Right lobe of liver (tissue), 6 donors: ENCODE results near the gene RRM2. TPM values are rescaled to one million over a fixed set of nuclear protein-coding genes. Genes with fewer than 3 reads are reported as not detected.

Experiments
- ATAC-seq, 4 donors: fragments of 200-7000 bp; cut with Tn5 transposase; one replicate each; pipeline ENCODE4 v1.9.1; 2020; ENCODE audit warnings: mild to moderate bottlenecking in 4 of 4, moderate library complexity in 4 of 4
- DNase-seq, 3 donors: peaks; one replicate each; pipeline ENCODE4 v3.0.0-alpha.2; 2020
- H3K27ac ChIP-seq, 3 donors: fragments of 200-600 bp; one replicate each; pipeline ENCODE4 v1.8.0; 2022
- H3K27me3 ChIP-seq, 2 donors: fragments of 200-600 bp; one replicate each; pipeline ENCODE4 v1.8.0; 2022
- H3K36me3 ChIP-seq, 4 donors: fragments of 200-600 bp; sonication (generic) in 1 of 4; one replicate each; pipeline versions ENCODE4 v1.5.1 to v1.8.0; 2017 to 2022; ENCODE audit warnings: control low read depth in 1 of 4
- H3K4me1 ChIP-seq, 4 donors: fragments of 200-600 bp; sonication (generic) in 1 of 4; one replicate each; pipeline versions ENCODE4 v1.5.1 to v1.8.0; 2017 to 2022; ENCODE audit warnings: control low read depth in 1 of 4
- H3K4me3 ChIP-seq, 3 donors: fragments of 200-600 bp; one replicate each; pipeline ENCODE4 v1.8.0; 2022
- H3K9me3 ChIP-seq, 4 donors: fragments of 200-600 bp; sonication (generic) in 1 of 4; one replicate each; pipeline versions ENCODE4 v1.5.1 to v1.8.0; 2017 to 2022; ENCODE audit warnings: control low read depth in 1 of 4
- CTCF ChIP-seq, 4 donors: fragments of 200-600 bp in 3 of 4; fragments of 450-650 bp in 1 of 4; IDR thresholded peaks; one replicate each; pipeline versions ENCODE4 v1.5.1 to v1.8.0; 2016 to 2022; ENCODE audit warnings: antibody characterized with exemption in 4 of 4, mild to moderate bottlenecking in 2 of 4
- POLR2A ChIP-seq: fragments of 450-650 bp; IDR thresholded peaks from one replicate; pipeline ENCODE4 v1.6.1; 2017; ENCODE audit warnings: antibody characterized with exemption, mild to moderate bottlenecking
- WGBS: methylation state at CpG from one replicate; pipeline ENCODE4 v1.1.6; 2018; ENCODE audit warnings: low coverage, low lambda C conversion rate; ENCODE audit not compliant: insufficient coverage; ENCODE audit errors: missing lambda C conversion rate; 5-methylcytosine and 5-hydroxymethylcytosine counted together
- intact Hi-C, 2 donors: fragments of 100-400 bp; cut with DNase I; formaldehyde crosslinking; loops; one replicate each; pipeline versions ENCODE4 v1.11.2 to v1.14.1; 2022
- small RNA-seq, 2 experiments: library from RNA; depleted of rRNA; stranded (forward); fragments of <200 nt; gene quantifications; one replicate each; pipeline ENCODE3, GENCODE V24; 2016
- total RNA-seq, 6 experiments: library from RNA; depleted of rRNA in 2 of 6; stranded (reverse); fragments of >200 nt in 2 of 6; fragmentation: NEBNext Ultra II Directional in 3 of 6; extraction: Animal tissue kit (Norgen Biotek cat#: 25700) in 3 of 6; gene quantifications; one replicate each; pipeline versions ENCODE4 v1.1.0 to v1.2.4, GENCODE V29; 2016 to 2023
- donor health status: DM: no; HTN: yes; CAD: no.
- donor health status: DM: no; HTN: no; CAD: no.
- donor health status: DM: no; HTN: no; CAD: no.
- donor health status: DM: no; HTN: yes; CAD: no.
- donor health status: DM: no; HTN: yes; CAD: no.

RRM2 gene
- total RNA-seq, 6 experiments from 2014 or later, result 1.1 to 10.3 (median 5.7) TPM

DNA sequence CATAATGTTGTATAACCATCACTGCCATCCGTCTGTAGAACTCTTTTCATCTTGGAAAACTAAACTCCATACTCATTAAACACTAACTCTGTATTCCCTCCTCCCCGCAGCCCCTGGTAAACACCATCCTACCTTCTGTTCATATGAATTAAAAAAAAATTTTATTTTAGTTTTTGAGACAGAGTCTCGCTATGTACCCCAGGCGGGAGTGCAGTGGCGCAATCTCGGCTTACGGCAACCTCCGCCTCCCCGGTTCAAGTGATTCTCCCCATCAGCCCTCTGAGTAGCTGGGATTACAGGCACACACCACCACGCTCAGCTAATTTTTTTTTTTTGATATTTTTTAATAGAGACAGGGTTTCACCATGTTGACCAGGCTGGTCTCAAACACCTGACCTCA lies 52.9 kb downstream of the RRM2 start:
- no peak for ATAC-seq
- no peaks in the 10 kb centered on the region for H3K9me3 ChIP-seq
- intact Hi-C loops, result no loop called here

DNA sequence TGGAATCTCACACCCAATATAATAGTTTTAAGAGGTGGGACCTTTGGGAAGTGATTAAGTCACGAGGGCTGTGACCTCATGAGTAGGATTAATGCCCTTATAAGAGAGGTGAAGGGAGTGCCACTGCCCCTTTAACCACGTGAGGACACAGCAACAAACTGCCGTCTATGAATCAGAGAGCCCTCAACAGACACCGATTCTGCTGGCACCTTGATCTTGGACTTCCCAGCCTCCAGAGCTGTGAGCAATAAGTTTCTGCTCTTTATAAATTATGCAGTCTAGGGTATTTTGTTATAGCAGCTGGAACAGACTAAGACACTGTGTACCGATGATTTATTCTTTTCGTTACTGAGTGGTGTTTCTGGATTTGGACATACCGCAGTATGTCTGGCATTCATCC lies 56.2 kb downstream of the RRM2 start:
- Histone ChIP-seq H3K36me3 (no peaks in the 10 kb centered on the region), H3K27ac (no peak overlapping the region), H3K4me1 (no peaks in the 10 kb centered on the region), H3K9me3 (no peaks in the 10 kb centered on the region), H3K4me3 (no peak overlapping the region), H3K27me3 (no peaks in the 10 kb centered on the region)
- DNase-seq (no peak), ATAC-seq (no peak)
- intact Hi-C loops, result no loop called here
- no peak for TF ChIP-seq CTCF (IDR thresholded peaks at IDR 0.05)
- no peak for TF ChIP-seq POLR2A
- 93% methylated on average over 7 of the region's 7 CpGs for WGBS

More for the DNA sequence above, 52.9 kb downstream of the RRM2 start:
- Histone ChIP-seq H3K27me3 (no peaks in the 10 kb centered on the region), H3K4me3 (no peak overlapping the region), H3K4me1 (no peaks in the 10 kb centered on the region), H3K36me3 (no peaks in the 10 kb centered on the region), H3K27ac (no peak overlapping the region)
- TF ChIP-seq CTCF (IDR thresholded peaks at IDR 0.05) (no peak), POLR2A (no peak)
- no peak for DNase-seq
- 98% methylated on average over 10 of the region's 10 CpGs for WGBS

- H3K27ac ChIP-seq, result no peak overlapping the region
- H3K4me1 ChIP-seq, result no peaks in the 10 kb centered on the region
- intact Hi-C loops, result no loop called here
- no peaks in the 10 kb centered on the region for H3K27me3 ChIP-seq
- no peak overlapping the region for H3K4me3 ChIP-seq
- TF ChIP-seq POLR2A (no peak), CTCF (IDR thresholded peaks at IDR 0.05) (no peak)
- DNase-seq (no peak), ATAC-seq (no peak)
- WGBS, result 93% methylated on average over 2 of the region's 3 CpGs
- H3K36me3 ChIP-seq, result no peaks in the 10 kb centered on the region
- H3K9me3 ChIP-seq, result no peaks in the 10 kb centered on the region
Measured at GRCh38 chr2:10179422-10179821, 56.9 kb downstream of the RRM2 start.

DNA sequence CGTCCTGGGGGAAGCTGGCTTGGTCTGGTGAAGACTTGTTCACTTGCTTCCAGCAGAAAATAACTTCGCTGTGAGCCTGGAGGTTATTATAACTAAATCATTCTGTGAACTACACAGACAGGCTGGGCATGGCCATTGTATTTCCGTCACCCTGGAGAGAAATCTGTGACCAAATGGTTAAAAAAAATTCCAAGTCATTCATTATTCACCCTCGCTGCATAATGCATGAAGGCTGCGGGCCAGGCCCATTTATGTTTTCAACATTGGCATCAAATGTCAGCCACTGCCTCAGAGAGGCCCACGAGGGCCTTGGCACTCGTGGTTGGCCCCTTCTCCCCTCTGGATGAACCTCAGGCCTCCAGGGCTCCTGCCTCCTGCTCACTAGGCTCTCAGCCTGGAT lies 57.7 kb downstream of the RRM2 start:
- intact Hi-C loops, result no loop called here
- DNase-seq, result no peak
- H3K27me3 ChIP-seq, result no peaks in the 10 kb centered on the region
- H3K36me3 ChIP-seq, result no peaks in the 10 kb centered on the region
- no peaks in the 10 kb centered on the region for H3K9me3 ChIP-seq
- no peaks in the 10 kb centered on the region for H3K4me1 ChIP-seq
- H3K27ac ChIP-seq, result no peak overlapping the region
- 93% methylated on average over 5 of the region's 7 CpGs for WGBS
- no peak for TF ChIP-seq POLR2A
- no peak for TF ChIP-seq CTCF (IDR thresholded peaks at IDR 0.05)
- ATAC-seq, result no peak
- H3K4me3 ChIP-seq, result no peak overlapping the region

Small RNAs within 50 kb of the gene (small RNA-seq; reads per million reads assigned to genes)
- gene RF00410 (0 to 0.10 reads per million in 2 experiments), gene RF00568 (0 reads per million in 2 experiments)

Other genes starting within 250 kb of the RRM2 start
- 10 to 100 TPM in 1 of 6 experiments, 1 to 10 TPM in 5; 3.5 to 11.2 (median 6.2) TPM for gene GRHL1, start 171.0 kb upstream of the RRM2 start, total RNA-seq
- 10 to 100 TPM; 10.9 to 40.1 (median 27.8) TPM for gene KLF11, start 79.2 kb upstream of the RRM2 start, total RNA-seq
- gene CYS1, start 42.3 kb upstream of the RRM2 start, total RNA-seq, result under 1 TPM; 0.26 to 0.99 (median 0.55) TPM
- gene HPCAL1, start 180.2 kb downstream of the RRM2 start, total RNA-seq, result 10 to 100 TPM; 23.1 to 68.8 (median 29.1) TPM